Ovary (tissue), 9 donors: Measurements from ENCODE around the gene TIMELESS. TPM values are rescaled to one million over a fixed set of nuclear protein-coding genes. Genes with fewer than 3 reads are reported as not detected.

Experiments
- DNase-seq, 5 donors: peaks; one replicate each; pipeline ENCODE4 v3.0.0-alpha.2; 2019 to 2020
- H3K27ac ChIP-seq, 2 donors: fragments of 200-600 bp; one replicate each; pipeline versions ENCODE4 v1.5.1 to v1.8.0; 2019 to 2022
- H3K27me3 ChIP-seq: fragments of 200-600 bp; one replicate; pipeline ENCODE4 v1.8.0; 2022
- H3K36me3 ChIP-seq: fragments of 200-600 bp; sonication (generic); one replicate; pipeline ENCODE4 v1.5.1; 2019
- H3K4me1 ChIP-seq: one replicate; pipeline ENCODE4 v1.8.1; 2013; ENCODE audit warnings: mild to moderate bottlenecking, moderate library complexity; ENCODE audit not compliant: insufficient read depth
- H3K4me3 ChIP-seq: fragments of 200-600 bp; sonication (generic); one replicate; pipeline ENCODE4 v1.5.1; 2017
- H3K9me3 ChIP-seq, 2 donors: fragments of 200-600 bp in 1 of 2; sonication (generic) in 1 of 2; one replicate each; pipeline versions ENCODE4 v1.5.1 to v1.8.1; 2013 to 2019; ENCODE audit warnings: mild to moderate bottlenecking in 1 of 2, moderate library complexity in 1 of 2
- CTCF ChIP-seq, 3 donors: fragments of 450-650 bp in 2 of 3; fragments of 200-600 bp in 1 of 3; IDR thresholded peaks; one replicate each; pipeline versions ENCODE4 v1.5.1 to v1.8.0; 2016 to 2022; ENCODE audit warnings: antibody characterized with exemption in 3 of 3, mild to moderate bottlenecking in 1 of 3
- EP300 ChIP-seq: sonication (generic); formaldehyde crosslinking; IDR thresholded peaks from one replicate; pipeline ENCODE4 v1.6.1; 2017; ENCODE audit warnings: antibody characterized with exemption
- POLR2A ChIP-seq: fragments of 450-650 bp; IDR thresholded peaks from one replicate; pipeline ENCODE4 v1.6.1; 2017; ENCODE audit warnings: antibody characterized with exemption, mild to moderate bottlenecking, moderate library complexity
- WGBS, 3 donors: extraction: QIAGEN DNeasy Blood & Tissue Kit in 1 of 3; methylation state at CpG; one replicate each; pipeline versions ENCODE4 v1.1.5 to v1.1.7; 2013 to 2017; 5-methylcytosine and 5-hydroxymethylcytosine counted together
- intact Hi-C, 4 donors: fragments of 100-400 bp; cut with DNase I; formaldehyde crosslinking; loops; one replicate each; pipeline versions ENCODE4 v1.11.0 to v1.15.1; 2022 to 2023
- polyA plus RNA-seq, 2 donors: library from polyadenylated mRNA; stranded (reverse); fragments of 200-250 nt in 1 of 2; fragments of 350-450 nt in 1 of 2; fragmentation: Illumina TruSeq in 1 of 2; extraction: RNeasy Lipid Tissue Mini Kit (QIAGEN cat#74804) in 1 of 2; gene quantifications; one replicate each; pipeline ENCODE4 v1.2.3, GENCODE V29; 2013 to 2014
- total RNA-seq, 7 donors: library from RNA; depleted of rRNA in 2 of 7; stranded (reverse); fragments of >200 nt in 2 of 7; fragmentation: NEBNext Ultra II Directional in 3 of 7; extraction: Animal tissue kit (Norgen Biotek cat#: 25700) in 3 of 7; gene quantifications; one replicate each; pipeline versions ENCODE4 v1.1.0 to v1.2.4, GENCODE V29; 2016 to 2023
- donor health status: DM: no; HTN: no; CAD: no; lungs with moderate emphysema.
- donor health status: DM: no; HTN: no; CAD: no.
- donor health status: Bipolar disorder and iron deficiency.
- donor health status: DM: yes; HTN: yes; CAD: no.
- donor health status: DM: no; HTN: no; CAD: no.
- donor health status: DM: yes; HTN: yes; CAD: no.

The TIMELESS gene
- total and polyA plus RNA-seq, 9 donors: 2.1 to 6.4 (median 3.2) TPM

GRCh38 chr12:56476143-56476542 is 26.9 kb upstream of the TIMELESS start:
- no peaks in the 10 kb centered on the region for H3K36me3 ChIP-seq
- TF ChIP-seq POLR2A (no peak), CTCF (IDR thresholded peaks at IDR 0.05) (no peak), EP300 (no peak)
- WGBS, 3 donors: 65 to 72% (median 66%) methylated on average over 6 of the region's 6 CpGs
- H3K9me3 ChIP-seq: no peaks in the 10 kb centered on the region
- H3K4me3 ChIP-seq: no peak overlapping the region
- H3K27me3 ChIP-seq: no peaks in the 10 kb centered on the region
- no peak for DNase-seq
- H3K27ac ChIP-seq: no peak overlapping the region
- no peaks in the 10 kb centered on the region for H3K4me1 ChIP-seq
- intact Hi-C loops: no loop called here

GRCh38 chr12:56474389-56474788 is 25.2 kb upstream of the TIMELESS start:
- intact Hi-C loops: no loop called here
- Histone ChIP-seq H3K9me3 (no peaks in the 10 kb centered on the region), H3K4me1 (no peaks in the 10 kb centered on the region), H3K4me3 (no peak overlapping the region), H3K27ac (no peak overlapping the region), H3K27me3 (no peaks in the 10 kb centered on the region), H3K36me3 (no peaks in the 10 kb centered on the region)
- WGBS, 3 donors: 86 to 91% (median 89%) methylated on average over 9 of the region's 9 CpGs
- no peak for TF ChIP-seq CTCF (IDR thresholded peaks at IDR 0.05)
- TF ChIP-seq EP300: no peak
- TF ChIP-seq POLR2A: no peak
- DNase-seq: no peak

- Histone ChIP-seq H3K4me1 (no peaks in the 10 kb centered on the region), H3K4me3 (peak overlapping the region; percentile 80), H3K27ac (peak overlapping the region; percentile 60 to 78), H3K9me3 (no peaks in the 10 kb centered on the region), H3K36me3 (no peaks in the 10 kb centered on the region), H3K27me3 (no peaks in the 10 kb centered on the region)
- 35 to 52% (median 36%) methylated on average over 18 to 19 of the region's 19 CpGs for WGBS, 3 donors
- DNase-seq: peak; percentile 23 to 51 (median 35)
- TF ChIP-seq EP300 (no peak), CTCF (IDR thresholded peaks at IDR 0.05) (no peak), POLR2A (no peak)
- intact Hi-C loops: loop anchor here in 3 of 4 donors (10.0 kb wide), 4 partner anchors 134 to 344 kb away; partner anchors contain the start of genes ESYT1 (in 2 of the 3), IL23A (in 1 of the 3) and PAN2 (in 1 of the 3)
Measured at GRCh38 chr12:56469007-56469930, 20.0 kb upstream of the TIMELESS start.

GRCh38 chr12:56468216-56469006 is 19.2 kb upstream of the TIMELESS start, which contains the start of gene SPRYD4:
SPRYD4 (plus strand) TSS chr12:56468578; CDS start chr12:56468592, 14 bp downstream.
- no peaks in the 10 kb centered on the region for H3K9me3 ChIP-seq
- intact Hi-C loops: loop anchor here in 3 of 4 donors (10.0 kb wide), 4 partner anchors 134 to 344 kb away; partner anchors contain the start of genes ESYT1 (in 2 of the 3), IL23A (in 1 of the 3) and PAN2 (in 1 of the 3)
- H3K4me3 ChIP-seq: peak within 1 kb of the TSS; percentile 80
- WGBS, 3 donors: 0 to 1% (median 0%) methylated on average over 43 of the region's 43 CpGs
- peak; percentile 90 to 95 (median 93) for DNase-seq
- no peaks in the 10 kb centered on the region for H3K4me1 ChIP-seq
- no peaks in the 10 kb centered on the region for H3K27me3 ChIP-seq
- no peaks in the 10 kb centered on the region for H3K36me3 ChIP-seq
- peak within 1 kb of the TSS; percentile 60 to 78 for H3K27ac ChIP-seq
- peak; percentile 91 for TF ChIP-seq POLR2A
- TF ChIP-seq EP300: no peak
- peak; percentile 8 to 51 (median 30) for TF ChIP-seq CTCF (IDR thresholded peaks at IDR 0.05)
